PC-9 (cell line): ENCODE results near the gene ZMPSTE24. TPM values are rescaled to one million over a fixed set of nuclear protein-coding genes. Genes with fewer than 3 reads are reported as not detected.

Experiments used
- BruUV-seq: library from RNA; stranded (reverse); fragments of 400-500 nt; replicated peaks from 2 replicates; lab custom pipeline; 2021; lab: Mats Ljungman, UMichigan
- CTCF ChIA-PET: fragments of 300-600 bp; sonication (Branson Sonifier 250); formaldehyde crosslinking; loops from one replicate; lab custom pipeline; 2022; ENCODE audit warnings: antibody characterized with exemption; lab: Charles Lee
- POLR2A ChIA-PET: fragments of 300-600 bp; sonication (Branson Sonifier 250); formaldehyde crosslinking; loops from one replicate; lab custom pipeline; 2022; ENCODE audit warnings: antibody characterized with exemption; ENCODE audit not compliant: unreplicated experiment; lab: Charles Lee
- DNase-seq, 2 experiments: peaks; one replicate each; pipeline versions ENCODE4 v3.0.0 to v3.0.0-alpha.2; 2015 to 2022; ENCODE audit warnings: mixed read lengths in 1 of 2
- H2AFZ ChIP-seq: fragments of 200-600 bp; sonication (generic); 2 replicates; pipeline ENCODE4 v1.8.1; 2017; ENCODE audit warnings: antibody characterized with exemption
- H3F3A ChIP-seq: fragments of 200-600 bp; sonication (generic); 2 replicates; pipeline ENCODE4 v1.8.1; 2017; ENCODE audit warnings: antibody characterized with exemption, mild to moderate bottlenecking, low read depth; ENCODE audit not compliant: insufficient read depth
- H3K27ac ChIP-seq: fragments of 200-600 bp; sonication (generic); 2 replicates; pipeline ENCODE4 v1.6.1; 2016; ENCODE audit warnings: mixed run types
- H3K27me3 ChIP-seq: fragments of 200-600 bp; sonication (generic); 2 replicates; pipeline ENCODE4 v1.6.1; 2016; ENCODE audit warnings: low read depth, mixed run types; ENCODE audit not compliant: insufficient read depth
- H3K36me3 ChIP-seq: fragments of 200-600 bp; sonication (generic); 2 replicates; pipeline ENCODE4 v1.6.1; 2016; ENCODE audit warnings: low read depth, mixed run types
- H3K4me1 ChIP-seq: fragments of 200-600 bp; sonication (generic); replicated peaks from 2 replicates; pipeline ENCODE4 v1.6.1; 2016; ENCODE audit warnings: mixed run types; ENCODE audit not compliant: insufficient read depth
- H3K4me2 ChIP-seq: fragments of 200-600 bp; sonication (generic); 2 replicates; pipeline ENCODE4 v1.6.1; 2017; ENCODE audit warnings: mixed run types
- H3K4me3 ChIP-seq: fragments of 200-600 bp; sonication (generic); 2 replicates; pipeline ENCODE4 v1.6.1; 2016; ENCODE audit warnings: mixed run types
- H3K79me2 ChIP-seq: fragments of 200-600 bp; sonication (generic); 2 replicates; pipeline ENCODE4 v1.6.1; 2017; ENCODE audit warnings: low read depth, mixed run types
- H3K9me2 ChIP-seq: fragments of 200-600 bp; sonication (generic); 2 replicates; pipeline ENCODE4 v1.8.1; 2017; ENCODE audit warnings: mild to moderate bottlenecking; ENCODE audit not compliant: insufficient read depth
- H3K9me3 ChIP-seq: fragments of 200-600 bp; sonication (generic); 2 replicates; pipeline ENCODE4 v1.8.1; 2016; ENCODE audit warnings: low read depth; ENCODE audit not compliant: insufficient read depth
- H4K20me1 ChIP-seq: fragments of 200-600 bp; sonication (generic); 2 replicates; pipeline ENCODE4 v1.8.1; 2017; ENCODE audit not compliant: insufficient read depth
- EZH2 ChIP-seq: fragments of 200-600 bp; sonication (generic); IDR thresholded peaks from 2 replicates; pipeline ENCODE4 v1.8.0; 2017; ENCODE audit warnings: antibody characterized with exemption, low read depth
- intact Hi-C: fragments of 100-400 bp; cut with micrococcal nuclease; formaldehyde crosslinking; loops from one replicate; pipeline ENCODE4 v1.10.0; 2022; ENCODE audit not compliant: unreplicated experiment
- total RNA-seq: library from RNA; stranded (reverse); gene quantifications from 2 replicates; pipeline ENCODE4 v1.2.3, GENCODE V29; 2021
- TF ChIP-seq, protein P1 (sequence below): fragments of 200-600 bp; sonication (generic); conservative IDR thresholded peaks from 2 replicates; pipeline ENCODE4 v1.6.1; 2017; ENCODE audit warnings: mixed run types, antibody characterized with exemption, mild to moderate bottlenecking, moderate library complexity

Gene ZMPSTE24
- total RNA-seq, 1 experiment from 2014 or later: 55.8 TPM

DNA sequence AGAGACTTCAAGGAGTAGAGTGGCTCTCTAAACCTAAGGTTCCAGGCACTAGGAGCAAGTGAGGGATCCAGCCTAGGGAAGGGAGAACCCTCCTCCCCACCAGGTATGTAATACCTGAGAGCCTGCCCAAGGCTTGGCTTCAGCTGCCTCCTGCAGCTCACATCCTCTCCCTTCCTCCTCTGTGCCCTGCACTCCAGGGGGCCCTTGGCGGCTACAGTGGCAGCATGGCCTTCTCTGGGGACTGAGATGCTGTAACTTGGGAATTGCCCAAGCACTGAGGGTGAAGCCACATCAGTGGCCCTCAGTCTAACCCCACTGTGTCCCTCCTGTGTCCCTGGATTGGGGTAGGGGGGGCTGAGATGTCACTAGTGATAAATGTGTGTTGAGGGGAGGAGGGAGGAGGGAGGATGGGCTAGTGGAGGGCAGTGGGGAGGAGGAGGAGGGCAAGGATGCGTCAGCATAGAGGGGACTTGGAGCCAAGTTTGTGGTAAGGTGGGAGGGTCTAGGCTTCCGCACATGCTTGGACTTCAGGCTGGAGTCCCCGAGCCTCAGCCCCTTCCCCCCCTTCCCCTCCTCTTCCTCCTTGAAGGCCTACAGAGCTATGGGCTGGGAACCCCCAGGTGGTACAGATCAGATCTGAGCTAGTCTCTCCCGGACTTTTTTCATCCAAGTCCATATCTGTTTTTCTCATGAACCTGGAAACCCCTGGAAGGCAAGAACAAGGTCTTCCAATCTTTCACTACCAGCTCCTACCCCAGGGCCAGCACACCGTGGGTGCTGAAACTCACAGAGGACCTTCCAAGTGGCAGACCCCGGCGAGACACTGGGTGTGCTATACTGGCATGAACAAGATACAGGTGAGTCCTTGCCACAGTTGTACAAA is 41.6 kb downstream of the ZMPSTE24 start:
- H4K20me1 ChIP-seq: no peaks in the 10 kb centered on the region
- H3K4me3 ChIP-seq: no peak overlapping the region
- peaks cover 5% of the 10 kb centered on the region for H3K4me1 ChIP-seq
- ChIA-PET POLR2A (interaction anchor here (0.5 kb wide), 1 partner anchor 221 kb away, joined by 7 read pairs; no protein-coding TSS in a partner anchor), CTCF (no interaction called here)
- no TSS peak for BruUV-seq
- intact Hi-C loops: no loop called here
- DNase-seq: no peak
- TF ChIP-seq, protein P1, sequence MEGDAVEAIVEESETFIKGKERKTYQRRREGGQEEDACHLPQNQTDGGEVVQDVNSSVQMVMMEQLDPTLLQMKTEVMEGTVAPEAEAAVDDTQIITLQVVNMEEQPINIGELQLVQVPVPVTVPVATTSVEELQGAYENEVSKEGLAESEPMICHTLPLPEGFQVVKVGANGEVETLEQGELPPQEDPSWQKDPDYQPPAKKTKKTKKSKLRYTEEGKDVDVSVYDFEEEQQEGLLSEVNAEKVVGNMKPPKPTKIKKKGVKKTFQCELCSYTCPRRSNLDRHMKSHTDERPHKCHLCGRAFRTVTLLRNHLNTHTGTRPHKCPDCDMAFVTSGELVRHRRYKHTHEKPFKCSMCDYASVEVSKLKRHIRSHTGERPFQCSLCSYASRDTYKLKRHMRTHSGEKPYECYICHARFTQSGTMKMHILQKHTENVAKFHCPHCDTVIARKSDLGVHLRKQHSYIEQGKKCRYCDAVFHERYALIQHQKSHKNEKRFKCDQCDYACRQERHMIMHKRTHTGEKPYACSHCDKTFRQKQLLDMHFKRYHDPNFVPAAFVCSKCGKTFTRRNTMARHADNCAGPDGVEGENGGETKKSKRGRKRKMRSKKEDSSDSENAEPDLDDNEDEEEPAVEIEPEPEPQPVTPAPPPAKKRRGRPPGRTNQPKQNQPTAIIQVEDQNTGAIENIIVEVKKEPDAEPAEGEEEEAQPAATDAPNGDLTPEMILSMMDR: no peak
- TF ChIP-seq EZH2: no peak
- no peaks in the 10 kb centered on the region; the same call in 1 of the 2 replicates for H3K9me3 ChIP-seq
- no peaks in the 10 kb centered on the region for H3K9me2 ChIP-seq
- H3K36me3 ChIP-seq: no peaks in the 10 kb centered on the region
- no peak overlapping the region for H2AFZ ChIP-seq
- no peak overlapping the region for H3K4me2 ChIP-seq
- no peaks in the 10 kb centered on the region for H3K27me3 ChIP-seq
- no peaks in the 10 kb centered on the region; the same call in none of the 2 replicates for H3F3A ChIP-seq
- H3K79me2 ChIP-seq: no peaks in the 10 kb centered on the region
- no peak overlapping the region for H3K27ac ChIP-seq

DNA sequence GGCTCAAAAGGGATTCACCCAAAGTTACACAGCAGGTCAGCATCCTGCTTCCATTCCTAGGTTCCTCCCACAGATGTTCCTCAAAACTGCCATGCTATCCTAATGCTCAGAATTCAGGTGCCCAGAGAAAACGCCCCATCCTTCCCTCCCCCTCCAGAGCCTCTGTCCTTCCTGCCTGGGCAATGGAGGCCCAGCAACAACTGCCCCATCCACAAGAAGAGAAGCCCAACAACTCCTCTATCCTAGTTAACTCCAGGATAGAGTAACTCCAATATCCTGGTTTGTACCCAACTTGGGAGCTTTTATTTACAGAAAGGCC is 42.2 kb downstream of the ZMPSTE24 start:
- BruUV-seq: no TSS peak

DNA sequence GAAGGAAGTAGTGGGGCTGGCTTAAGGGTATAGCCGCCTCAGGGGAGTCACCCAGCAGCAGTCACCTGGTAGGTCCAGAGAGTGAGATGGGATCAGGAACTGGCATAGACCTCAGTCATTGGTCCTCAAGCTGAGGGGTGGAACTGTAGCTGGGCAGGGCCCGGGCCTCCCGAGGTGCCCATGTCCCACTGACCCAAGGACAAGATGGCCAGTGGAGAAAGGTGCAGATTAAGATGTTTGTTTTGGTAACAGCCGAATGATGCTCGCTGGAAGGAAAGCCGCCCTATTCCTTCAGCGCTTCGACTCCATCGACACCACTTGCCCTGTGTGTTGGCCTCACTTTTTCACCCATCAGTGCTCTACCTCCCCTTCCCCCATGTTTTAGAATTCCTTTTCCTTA is 42.6 kb downstream of the ZMPSTE24 start:
- no peaks in the 10 kb centered on the region for H4K20me1 ChIP-seq
- DNase-seq: no peak
- intact Hi-C loops: no loop called here
- H3K9me2 ChIP-seq: no peaks in the 10 kb centered on the region
- H3F3A ChIP-seq: peaks cover 6% of the 10 kb centered on the region
- no peak overlapping the region for H2AFZ ChIP-seq
- POLR2A ChIA-PET: no interaction called here
- no peak overlapping the region for H3K27ac ChIP-seq
- TF ChIP-seq EZH2: no peak
- TF ChIP-seq, protein P1: no peak
- H3K4me1 ChIP-seq: peaks cover 14% of the 10 kb centered on the region
- H3K9me3 ChIP-seq: no peaks in the 10 kb centered on the region; the same call in 1 of the 2 replicates
- no peaks in the 10 kb centered on the region for H3K79me2 ChIP-seq
- no peaks in the 10 kb centered on the region for H3K27me3 ChIP-seq
- no peak overlapping the region for H3K4me2 ChIP-seq
- BruUV-seq: no TSS peak
- no peaks in the 10 kb centered on the region for H3K36me3 ChIP-seq
- no peak overlapping the region for H3K4me3 ChIP-seq
- CTCF ChIA-PET: no interaction called here

More for the DNA sequence above, 42.2 kb downstream of the ZMPSTE24 start:
- Histone ChIP-seq H4K20me1 (no peaks in the 10 kb centered on the region), H3K27ac (no peak overlapping the region), H3K4me1 (peaks cover 10% of the 10 kb centered on the region), H3K4me2 (no peak overlapping the region), H3K36me3 (no peaks in the 10 kb centered on the region), H3K79me2 (no peaks in the 10 kb centered on the region), H2AFZ (no peak overlapping the region), H3K4me3 (no peak overlapping the region), H3F3A (peaks cover 2% of the 10 kb centered on the region), H3K9me3 (no peaks in the 10 kb centered on the region; the same call in 1 of the 2 replicates), H3K9me2 (no peaks in the 10 kb centered on the region), H3K27me3 (no peaks in the 10 kb centered on the region)
- ChIA-PET CTCF (no interaction called here), POLR2A (no interaction called here)
- TF ChIP-seq, protein P1: no peak
- intact Hi-C loops: no loop called here
- DNase-seq: no peak
